Stomach (tissue), 4 donors: Measurements from ENCODE around the gene CBX8.

ENCODE experiments used
- CTCF ChIP-seq, 7 experiments: fragments of 450-650 bp in 4 of 7; fragments of 200-600 bp in 3 of 7; sonication (generic) in 3 of 7; IDR thresholded peaks; one replicate each; pipeline ENCODE4 v1.5.1; 2016 to 2019; ENCODE audit warnings: antibody characterized with exemption in 7 of 7, control low read depth in 2 of 7, mild to moderate bottlenecking in 1 of 7
- EP300 ChIP-seq: sonication (generic); formaldehyde crosslinking; IDR thresholded peaks from one replicate; pipeline ENCODE4 v1.6.1; 2017; ENCODE audit warnings: antibody characterized with exemption
- POLR2A ChIP-seq, 4 donors: fragments of 450-650 bp; IDR thresholded peaks; one replicate each; pipeline ENCODE4 v1.6.1; 2016; ENCODE audit warnings: antibody characterized with exemption in 4 of 4, control low read depth in 2 of 4, mild to moderate bottlenecking in 1 of 4, moderate library complexity in 1 of 4
- POLR2AphosphoS5 ChIP-seq, 3 donors: sonication (generic); formaldehyde crosslinking; IDR thresholded peaks; one replicate each; pipeline ENCODE4 v1.6.1; 2016; ENCODE audit warnings: antibody characterized with exemption in 3 of 3

- TF ChIP-seq POLR2AphosphoS5 (IDR thresholded peaks at IDR 0.05) (no peak), EP300 (no peak), CTCF (IDR thresholded peaks at IDR 0.05) (no peak), POLR2A (IDR thresholded peaks at IDR 0.05) (no peak)
Measured at GRCh38 chr17:79845601-79845949, 48.7 kb upstream of the CBX8 start.
